ENCODE measurements around the gene FKBP3. TPM values are rescaled to one million over a fixed set of nuclear protein-coding genes. Genes with fewer than 3 reads are reported as not detected.
A peak's percentile ranks its signal among the peaks of the same experiment; 100 is the strongest.

FKBP3 gene
- total and polyA plus RNA-seq, 2 of the 13 experiments (the other 11 are each of a cell fraction or from before 2014, with no cell fraction given): 57.0 to 87.6 TPM

- TF ChIP-seq MNT (IDR thresholded peaks at IDR 0.05) (peak; percentile 13; the same call in 1 of the 2 replicates), HOXA3 (CRISPR knock-in tag; IDR thresholded peaks at IDR 0.05) (peak; percentile 56), SALL1 (CRISPR knock-in tag; IDR thresholded peaks at IDR 0.05) (peak; percentile 50), MBNL3 (CRISPR knock-in tag; conservative IDR thresholded peaks at IDR 0.05) (no peak), ZBTB7A (CRISPR knock-in tag; IDR thresholded peaks at IDR 0.05) (no peak), TGIF2 (CRISPR knock-in tag; IDR thresholded peaks at IDR 0.05) (peak; percentile 97), ZNF18 (CRISPR knock-in tag; IDR thresholded peaks at IDR 0.05; ENCODE audit: insufficient replicate concordance) (peak; percentile 51), ATF7 (IDR thresholded peaks at IDR 0.05) (no peak), ATF7 (CRISPR knock-in tag; IDR thresholded peaks at IDR 0.05) (no peak), KDM6A (CRISPR knock-in tag; IDR thresholded peaks at IDR 0.05; ENCODE audit: low read depth) (no peak), KAT8 (CRISPR knock-in tag; IDR thresholded peaks at IDR 0.05) (peak; percentile 93), KDM5B (CRISPR knock-in tag; IDR thresholded peaks at IDR 0.05; ENCODE audit: borderline replicate concordance) (peak; percentile 23; the same call in 1 of the 2 replicates), PLSCR1 (CRISPR knock-in tag; IDR thresholded peaks at IDR 0.05; ENCODE audit: borderline replicate concordance) (no peak), NFYC (CRISPR knock-in tag; IDR thresholded peaks at IDR 0.05) (peak; percentile 93), CHD2 (IDR thresholded peaks at IDR 0.05; ENCODE audit: low read depth, low read length) (no peak), PRDM10 (CRISPR knock-in tag; IDR thresholded peaks at IDR 0.05; ENCODE audit: low read depth) (peak; percentile 41; the same call in 1 of the 2 replicates), NFE2 (CRISPR knock-in tag; IDR thresholded peaks at IDR 0.05) (no peak), SNAPC5 (CRISPR knock-in tag; IDR thresholded peaks at IDR 0.05; ENCODE audit: borderline replicate concordance) (no peak), ZFP1 (CRISPR knock-in tag; IDR thresholded peaks at IDR 0.05) (no peak), ZFP41 (CRISPR knock-in tag; IDR thresholded peaks at IDR 0.05; ENCODE audit: borderline replicate concordance) (no peak), ZNF570 (CRISPR knock-in tag; IDR thresholded peaks at IDR 0.05; ENCODE audit: borderline replicate concordance) (no peak), KAT7 (CRISPR knock-in tag; IDR thresholded peaks at IDR 0.05; ENCODE audit: borderline replicate concordance) (peak; percentile 54; the same call in 1 of the 2 replicates)
- TF ChIP-seq, protein P1, sequence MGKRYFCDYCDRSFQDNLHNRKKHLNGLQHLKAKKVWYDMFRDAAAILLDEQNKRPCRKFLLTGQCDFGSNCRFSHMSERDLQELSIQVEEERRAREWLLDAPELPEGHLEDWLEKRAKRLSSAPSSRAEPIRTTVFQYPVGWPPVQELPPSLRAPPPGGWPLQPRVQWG (CRISPR knock-in tag; IDR thresholded peaks at IDR 0.05; ENCODE audit: borderline replicate concordance, low read depth): no peak
Measured at GRCh38 chr14:45135659-45136395, 1.5 kb upstream of the FKBP3 start, which contains the start of gene FANCM (continued).
